ENCODE measurements around the gene SH3BP4. TPM values are rescaled to one million over a fixed set of nuclear protein-coding genes. Genes with fewer than 3 reads are reported as not detected.

The SH3BP4 gene
- total and polyA plus RNA-seq, 2 of the 8 experiments (the other 6 are each of a cell fraction or from before 2014, with no cell fraction given), result 28.3 to 35.4 TPM

GRCh38 chr2:235082578-235083338 lies 130.9 kb downstream of the SH3BP4 start (continued):
- TF ChIP-seq CHD7 (IDR thresholded peaks at IDR 0.05; ENCODE audit: insufficient replicate concordance, low read length) (no peak), ASH2L (IDR thresholded peaks at IDR 0.05; ENCODE audit: low read length) (no peak), ATF2 (IDR thresholded peaks at IDR 0.05; ENCODE audit: low read length) (no peak), E2F6 (IDR thresholded peaks at IDR 0.05) (no peak), TAF1 (IDR thresholded peaks at IDR 0.05; ENCODE audit: low read depth, low read length) (no peak)
